Measurements from ENCODE around the gene SLC39A6.
A peak's percentile ranks its signal among the peaks of the same experiment; 100 is the strongest.
"Not testable (repeated sequence)": the region's sequence is repeated elsewhere in the genome, so short reads cannot be mapped to it uniquely, and the experiment has no call there.

Gene SLC39A6

GRCh38 chr18:36129300-36130038, at the start of gene SLC39A6, which contains the start of gene ELP2:
Gene SLC39A6 (minus strand): TSS chr18:36129340. CDS start chr18:36127007, 2,333 bp downstream.
Gene ELP2 (plus strand): TSS chr18:36129899. CDS start chr18:36129934, 35 bp downstream.
- peak; percentile 87 for DNase-seq (ENCODE audit: low spot score)

- DNase-seq (ENCODE audit: low spot score) = no peak
Measured at GRCh38 chr18:36177913-36178312, 48.8 kb upstream of the SLC39A6 start.

- DNase-seq (ENCODE audit: low spot score) = no peak
Measured at GRCh38 chr18:36176711-36177110, 47.6 kb upstream of the SLC39A6 start.

GRCh38 chr18:36176177-36176584, 47.0 kb upstream of the SLC39A6 start:
- peak; percentile 33 for DNase-seq (ENCODE audit: low spot score)

- DNase-seq (ENCODE audit: low spot score) = no peak
Measured at GRCh38 chr18:36175481-36175880, 46.3 kb upstream of the SLC39A6 start.

- DNase-seq (ENCODE audit: low spot score) = no peak
Measured at GRCh38 chr18:36169938-36170337, 40.8 kb upstream of the SLC39A6 start.

- DNase-seq (ENCODE audit: low spot score) = not testable (repeated sequence)
Measured at GRCh38 chr18:36168296-36168695, 39.2 kb upstream of the SLC39A6 start.

- no peak for DNase-seq (ENCODE audit: low spot score)
Measured at GRCh38 chr18:36167692-36168218, 38.6 kb upstream of the SLC39A6 start.

- DNase-seq (ENCODE audit: low spot score) = no peak
Measured at GRCh38 chr18:36162981-36163380, 33.8 kb upstream of the SLC39A6 start.

- DNase-seq (ENCODE audit: low spot score) = no peak
Measured at GRCh38 chr18:36160959-36161371, 31.8 kb upstream of the SLC39A6 start.

- no peak for DNase-seq (ENCODE audit: low spot score)
Measured at GRCh38 chr18:36158266-36158867, 29.2 kb upstream of the SLC39A6 start.

- DNase-seq (ENCODE audit: low spot score) = no peak
Measured at GRCh38 chr18:36157441-36157840, 28.3 kb upstream of the SLC39A6 start.

GRCh38 chr18:36155851-36156757, 27.0 kb upstream of the SLC39A6 start:
- DNase-seq (ENCODE audit: low spot score) = no peak

- no peak for DNase-seq (ENCODE audit: low spot score)
Measured at GRCh38 chr18:36153771-36154170, 24.6 kb upstream of the SLC39A6 start.

- DNase-seq (ENCODE audit: low spot score) = no peak
Measured at GRCh38 chr18:36153203-36153602, 24.1 kb upstream of the SLC39A6 start.

GRCh38 chr18:36152781-36153180, 23.6 kb upstream of the SLC39A6 start:
- DNase-seq (ENCODE audit: low spot score) = no peak

GRCh38 chr18:36149514-36150289, 20.6 kb upstream of the SLC39A6 start:
- no peak for DNase-seq (ENCODE audit: low spot score)

- no peak for DNase-seq (ENCODE audit: low spot score)
Measured at GRCh38 chr18:36143391-36143790, 14.3 kb upstream of the SLC39A6 start.

GRCh38 chr18:36142751-36143150, 13.6 kb upstream of the SLC39A6 start:
- DNase-seq (ENCODE audit: low spot score) = no peak

GRCh38 chr18:36141576-36141975, 12.4 kb upstream of the SLC39A6 start:
- DNase-seq (ENCODE audit: low spot score) = no peak

- DNase-seq (ENCODE audit: low spot score) = no peak
Measured at GRCh38 chr18:36139245-36139644, 10.1 kb upstream of the SLC39A6 start.
